Activated CD8-positive, alpha-beta memory T cell treated with anti-CD3 and anti-CD28 coated beads, Interleukin-2, amount 50 U/mL, for 24 hours (primary cell): ENCODE data around the gene CNGA3.
"Not testable (repeated sequence)": the region's sequence is repeated elsewhere in the genome, so short reads cannot be mapped to it uniquely, and the experiment has no call there.

Experiments used
- DNase-seq: peaks from one replicate; pipeline ENCODE4 v3.0.0-alpha.2; 2020; ENCODE audit errors: extremely low read depth

The CNGA3 gene

GRCh38 chr2:98346311-98347236, at the start of gene CNGA3:
TSS of gene CNGA3 (plus strand) at chr2:98346456. CDS start at chr2:98369976, 23,520 bp downstream.
- no peak for DNase-seq

- DNase-seq: no peak
Measured at GRCh38 chr2:98297817-98298682, 48.2 kb upstream of the CNGA3 start.

- no peak for DNase-seq
Measured at GRCh38 chr2:98298683-98299164, 47.5 kb upstream of the CNGA3 start.

DNA sequence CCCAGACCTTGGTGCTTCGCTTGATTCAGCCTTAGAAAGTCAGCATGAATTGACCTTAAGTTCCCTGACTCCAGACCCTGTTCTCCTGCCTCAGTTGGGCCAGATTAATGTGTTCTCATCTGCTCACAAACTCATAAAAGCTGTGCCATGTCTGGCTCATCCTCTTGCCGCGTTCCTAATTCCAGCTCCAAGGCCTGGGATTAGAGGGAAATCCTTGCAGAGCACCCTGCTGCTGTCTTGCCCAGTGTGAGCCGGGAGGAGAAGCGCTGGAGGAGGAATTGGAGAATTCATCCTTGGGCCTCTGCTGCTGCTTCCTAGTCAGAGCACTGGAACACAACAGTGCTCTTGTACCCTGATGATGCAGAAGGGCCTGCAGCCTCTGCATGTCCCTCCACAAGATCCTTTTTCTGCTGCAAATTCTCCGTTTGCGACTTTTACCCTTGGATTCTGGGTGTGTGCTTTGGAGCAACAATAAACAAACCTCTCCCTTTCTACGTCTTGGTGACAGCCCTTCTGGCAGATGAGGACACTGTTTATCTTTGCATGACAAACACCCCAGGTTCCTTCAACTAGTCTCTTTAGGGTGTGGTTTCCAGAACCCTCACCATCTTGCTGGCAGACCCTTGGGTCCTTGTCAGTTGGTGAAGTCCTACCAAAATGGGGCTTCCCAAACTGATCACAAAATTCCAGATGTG, 46.9 kb upstream of the CNGA3 start:
- DNase-seq: no peak

GRCh38 chr2:98300141-98300874, 45.9 kb upstream of the CNGA3 start:
- no peak for DNase-seq

DNA sequence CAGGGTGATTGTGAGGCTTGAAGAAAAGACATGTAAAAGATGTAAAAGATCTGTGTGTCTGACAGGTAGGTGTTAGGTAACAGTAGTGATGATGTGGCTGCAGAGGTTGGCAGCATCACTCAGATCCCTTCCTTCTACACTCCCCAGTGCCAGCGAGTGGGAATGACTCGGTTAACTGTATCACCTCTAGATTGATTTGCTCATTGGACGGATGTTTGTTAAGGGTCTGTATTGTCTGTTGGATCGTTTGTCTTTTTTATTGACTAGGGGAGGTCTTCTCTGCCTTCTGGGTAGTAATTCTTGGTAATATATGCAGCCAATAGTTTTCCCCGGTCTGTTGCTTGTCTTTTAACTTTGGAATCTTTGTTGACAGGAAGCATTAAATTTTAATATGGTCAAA, 44.8 kb upstream of the CNGA3 start:
- DNase-seq: no peak

DNA sequence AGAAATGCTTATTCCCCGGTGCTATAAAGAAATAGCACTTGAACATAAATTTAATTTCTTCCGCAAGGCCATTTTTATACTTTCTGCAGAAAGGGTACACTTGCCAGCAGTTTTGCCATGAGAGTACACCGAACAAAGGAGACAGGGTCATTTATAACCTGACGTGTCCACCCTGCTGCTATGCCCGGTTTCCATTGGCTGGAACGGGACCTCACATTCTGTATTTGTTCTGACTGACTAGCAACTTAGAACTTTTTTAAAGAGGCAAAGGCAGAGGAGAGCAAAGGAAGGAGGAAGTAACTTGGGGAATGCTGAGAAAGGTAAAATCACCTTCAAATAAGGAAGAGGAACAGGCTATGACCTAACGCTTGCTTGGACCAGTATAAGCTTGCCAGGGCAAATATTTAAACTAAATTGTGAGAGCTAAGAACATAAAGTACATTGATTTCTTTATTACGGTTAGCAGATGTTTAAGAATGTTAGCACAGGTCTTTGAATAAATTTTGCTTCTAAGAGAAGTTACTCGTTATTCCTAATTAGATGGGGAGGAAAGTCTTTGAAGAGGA, 39.0 kb upstream of the CNGA3 start:
- not testable (repeated sequence) for DNase-seq

GRCh38 chr2:98308068-98308467, 38.2 kb upstream of the CNGA3 start:
- no peak for DNase-seq

DNA sequence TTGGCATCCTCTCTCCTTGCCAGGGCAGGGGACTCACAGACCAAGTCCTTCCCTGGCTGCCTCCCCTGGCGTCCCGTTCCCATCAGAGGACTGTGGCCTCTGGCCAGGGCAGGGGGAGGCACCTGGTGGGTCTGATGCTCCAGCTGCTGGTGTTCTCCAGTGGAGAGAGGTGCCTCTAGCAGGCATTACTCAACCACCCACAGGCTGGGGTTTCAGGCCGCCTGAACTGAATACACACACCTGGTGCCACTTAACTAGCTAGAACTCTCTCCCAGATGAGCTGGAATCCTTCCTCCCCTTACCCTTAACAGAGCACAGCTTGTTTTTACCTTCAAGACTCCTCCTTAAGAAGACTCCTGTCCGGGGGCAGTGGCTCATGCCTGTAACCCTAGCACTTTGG, 37.7 kb upstream of the CNGA3 start:
- DNase-seq: no peak

DNA sequence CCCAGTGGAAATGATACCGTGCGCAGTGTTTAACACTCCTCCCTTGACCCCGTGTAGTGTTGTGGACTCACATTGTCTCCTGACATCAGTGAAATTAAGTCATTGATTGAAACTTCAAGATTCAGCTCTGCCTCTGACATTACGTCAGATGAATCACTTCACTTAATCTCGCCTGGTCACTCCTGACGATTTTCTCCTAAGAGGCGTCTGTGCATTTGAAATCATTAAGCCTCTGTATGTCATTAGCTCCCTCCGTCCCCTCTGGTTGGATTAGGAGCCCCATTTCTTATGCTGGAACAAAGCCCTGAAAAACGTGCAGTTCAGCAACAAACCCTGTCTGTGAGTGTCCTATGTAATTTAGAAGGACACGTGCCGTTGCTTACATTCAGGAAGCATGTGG, 36.7 kb upstream of the CNGA3 start:
- no peak for DNase-seq

DNA sequence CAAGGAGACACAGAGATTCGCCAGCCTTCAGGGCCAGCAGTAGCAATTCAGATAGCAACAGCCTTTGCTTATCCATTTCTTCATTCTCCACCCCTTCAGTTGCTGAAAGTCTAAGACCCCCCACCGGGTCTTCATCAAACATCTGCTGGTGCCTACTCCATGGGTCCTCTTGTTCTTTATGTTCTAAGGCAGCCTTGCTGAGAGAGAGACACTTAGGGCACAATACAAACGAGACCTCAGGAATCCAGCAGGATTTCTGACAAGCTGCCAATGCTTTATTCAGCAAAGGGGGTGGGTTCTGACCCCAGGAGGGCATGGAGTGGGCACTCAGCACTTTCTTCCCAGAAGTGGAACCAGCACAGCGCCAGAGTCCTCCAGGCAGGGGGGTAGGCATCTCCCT, 36.2 kb upstream of the CNGA3 start:
- no peak for DNase-seq

DNA sequence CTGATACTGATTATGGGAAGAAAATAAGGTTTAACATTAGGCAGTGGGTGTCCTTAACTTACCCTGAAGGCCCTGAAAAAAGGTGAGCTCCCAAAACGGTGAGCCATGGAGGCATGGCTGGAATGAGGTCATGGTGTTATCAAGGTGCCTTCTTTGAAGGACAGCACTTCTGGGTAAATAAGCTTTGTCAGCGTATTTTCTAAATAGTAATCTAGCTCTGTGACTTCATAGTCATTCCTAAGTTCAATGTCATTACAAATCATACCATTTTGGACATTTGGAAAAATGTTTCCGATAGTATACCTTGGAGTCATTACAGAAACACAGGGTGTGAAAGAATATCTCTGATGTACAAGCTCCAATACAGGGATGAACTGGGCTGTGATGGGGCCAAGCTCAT, 35.2 kb upstream of the CNGA3 start:
- no peak for DNase-seq

DNA sequence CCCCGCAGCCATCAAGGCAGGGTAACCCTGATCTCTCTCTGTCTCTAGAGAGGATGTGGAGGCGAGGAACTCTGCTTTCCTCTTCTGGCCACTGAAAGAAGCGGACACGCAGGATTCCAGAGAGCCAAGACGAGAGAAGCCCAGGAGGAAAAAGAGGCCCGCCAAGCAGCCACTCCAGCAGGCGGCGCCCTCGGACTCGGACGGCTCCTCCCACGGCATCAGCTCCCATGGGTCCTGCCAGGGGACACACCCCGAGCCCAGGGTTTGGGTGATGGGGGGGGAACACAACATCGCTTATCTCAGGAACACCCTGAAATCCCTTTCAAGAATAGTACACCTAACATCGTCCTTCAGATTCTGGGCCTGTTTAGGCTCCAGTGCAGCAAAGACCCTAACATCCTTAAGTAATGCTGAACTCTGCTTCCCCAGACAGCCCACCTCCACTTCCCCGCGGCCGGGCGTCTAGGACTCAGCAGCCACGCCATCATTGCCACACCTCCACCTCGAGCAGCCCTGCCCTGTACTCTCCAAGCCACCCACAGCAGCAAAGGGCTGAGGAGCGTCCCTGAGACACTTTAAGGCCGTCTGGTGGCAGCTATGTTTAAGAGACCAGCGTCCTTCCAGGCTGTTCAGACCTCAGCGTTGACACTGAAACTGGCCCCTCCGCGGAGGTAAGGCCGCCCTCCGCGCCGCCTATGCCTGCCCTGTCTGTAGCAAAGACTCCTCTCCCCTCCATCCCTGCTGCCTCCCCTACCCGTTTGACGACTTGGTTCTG, 34.3 kb upstream of the CNGA3 start:
- no peak for DNase-seq

DNA sequence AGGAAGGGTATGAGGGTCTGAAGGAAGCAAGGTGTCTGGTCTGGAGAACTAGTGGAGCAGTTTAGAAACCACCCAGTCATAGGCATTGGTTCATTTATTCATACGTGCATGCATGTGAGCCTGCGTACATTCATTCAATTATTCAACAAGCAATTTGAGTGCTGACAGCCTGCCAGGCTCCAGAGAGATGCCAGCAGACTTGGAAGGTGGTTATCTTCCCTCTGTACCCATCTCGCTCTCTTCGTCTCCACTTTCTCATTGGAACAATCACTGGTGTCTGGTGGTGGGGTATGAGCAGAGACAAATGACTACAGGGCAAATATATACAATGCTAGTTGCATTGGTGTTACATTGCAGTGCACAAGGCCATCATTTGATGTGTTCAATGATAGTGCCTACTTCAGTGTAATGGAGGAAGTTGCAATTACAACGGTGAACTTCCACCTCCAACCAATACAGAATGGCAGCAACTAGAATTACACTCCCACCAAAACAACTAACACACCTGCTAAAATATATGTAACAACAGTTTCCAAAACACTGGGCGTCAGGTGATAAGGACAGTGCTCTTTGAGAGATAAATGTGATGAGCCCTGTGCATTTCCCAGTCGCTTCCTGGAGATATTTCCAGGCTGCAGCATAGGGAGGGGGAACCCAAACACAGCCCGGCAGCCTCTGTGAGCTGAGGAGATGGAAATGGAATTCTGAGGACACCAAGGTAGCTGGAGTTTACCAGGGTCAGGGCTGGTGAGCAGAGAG, 32.6 kb upstream of the CNGA3 start:
- DNase-seq: no peak

GRCh38 chr2:98314251-98314650, 32.0 kb upstream of the CNGA3 start:
- DNase-seq: no peak

DNA sequence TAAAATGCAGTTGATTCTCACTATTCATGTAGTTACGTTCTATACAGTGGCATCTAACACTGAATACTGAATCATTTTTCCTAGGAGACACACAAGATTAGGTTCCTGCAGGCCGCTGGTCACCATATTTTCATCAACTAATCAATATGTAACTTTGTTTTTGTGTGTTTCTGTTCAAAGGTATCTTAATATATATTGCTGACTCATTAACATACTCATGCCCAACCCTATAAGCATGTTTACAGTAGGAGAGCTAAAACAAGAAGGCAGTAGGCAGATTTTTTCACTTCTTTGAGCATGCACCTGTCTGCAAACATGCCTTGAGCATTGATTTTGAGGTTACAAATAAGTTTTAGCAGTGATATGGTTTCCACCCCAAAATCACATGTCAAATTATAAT, 30.3 kb upstream of the CNGA3 start:
- no peak for DNase-seq

GRCh38 chr2:98317214-98317613, 29.0 kb upstream of the CNGA3 start:
- no peak for DNase-seq

DNA sequence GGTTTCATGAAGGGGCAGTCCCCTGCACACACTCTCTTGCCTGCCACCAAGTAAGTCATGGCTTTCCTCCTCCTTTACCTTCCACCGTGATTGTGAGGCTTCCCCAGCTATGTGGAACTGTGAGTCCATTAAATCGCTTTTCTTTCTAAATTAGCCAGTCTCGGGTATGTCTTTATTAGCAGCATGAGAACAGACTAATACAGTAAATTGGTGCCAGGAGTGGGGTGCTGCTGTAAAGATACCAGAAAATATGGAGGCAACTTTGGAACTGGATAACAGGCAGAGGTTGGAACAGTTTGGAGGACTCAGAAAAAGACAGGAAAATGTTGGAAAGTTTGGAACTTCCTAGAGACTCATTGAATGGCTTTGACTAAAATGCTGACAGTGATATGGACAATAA, 26.1 kb upstream of the CNGA3 start:
- not testable (repeated sequence) for DNase-seq

DNA sequence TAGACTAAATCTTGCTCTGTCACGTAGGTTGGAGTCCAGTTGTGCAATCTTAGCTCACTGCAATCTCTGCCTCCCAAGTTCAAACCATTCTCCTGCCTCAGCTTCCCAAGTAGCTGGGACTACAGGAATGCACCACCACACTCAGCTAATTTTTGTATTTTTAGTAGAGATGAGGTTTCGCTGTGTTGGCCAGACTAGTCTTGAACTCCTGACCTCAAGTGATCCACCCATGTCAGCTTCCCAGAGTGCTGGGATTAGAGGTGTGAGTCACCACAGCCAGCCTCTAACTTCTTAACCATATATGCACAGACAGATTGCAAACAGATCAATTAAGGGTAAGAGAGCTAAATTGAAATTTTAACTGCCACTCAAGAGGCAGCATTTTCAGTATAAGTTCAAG, 22.1 kb upstream of the CNGA3 start:
- no peak for DNase-seq
